HG02870 (cell line): Measurements from ENCODE around the gene LGR5.

Source experiments
- ATAC-seq: cut with Tn5 transposase; IDR thresholded peaks from one replicate; pipeline ENCODE4 v1.9.1; 2021; ENCODE audit warnings: mild to moderate bottlenecking, moderate library complexity; ENCODE audit not compliant: unreplicated experiment

The LGR5 gene

GRCh38 chr12:71439613-71440344, at the start of gene LGR5:
TSS of gene LGR5 (plus strand) at chr12:71439798. CDS start at chr12:71440081, 283 bp downstream.
- ATAC-seq = no peak

GRCh38 chr12:71392521-71393145, 47.0 kb upstream of the LGR5 start:
- ATAC-seq = peak; percentile 99

- ATAC-seq = no peak
These were observed 46.0 kb upstream of the LGR5 start for GRCh38 chr12:71393625-71394024.

- ATAC-seq = no peak
These were observed 42.1 kb upstream of the LGR5 start for GRCh38 chr12:71397433-71397954.

- no peak for ATAC-seq
These were observed 40.4 kb upstream of the LGR5 start for GRCh38 chr12:71399197-71399596.

- peak; percentile 95 for ATAC-seq
These were observed 39.1 kb upstream of the LGR5 start for GRCh38 chr12:71400481-71400880.

GRCh38 chr12:71405884-71406283, 33.7 kb upstream of the LGR5 start:
- ATAC-seq = no peak

- no peak for ATAC-seq
These were observed 31.9 kb upstream of the LGR5 start for GRCh38 chr12:71407732-71408131.

GRCh38 chr12:71410844-71411243, 28.8 kb upstream of the LGR5 start:
- ATAC-seq = no peak

- no peak for ATAC-seq
These were observed 28.0 kb upstream of the LGR5 start for GRCh38 chr12:71411635-71412034.

GRCh38 chr12:71415336-71416231, 24.0 kb upstream of the LGR5 start:
- peak; percentile 86 for ATAC-seq

GRCh38 chr12:71417181-71417580, 22.4 kb upstream of the LGR5 start:
- ATAC-seq = no peak

- no peak for ATAC-seq
These were observed 18.7 kb upstream of the LGR5 start for GRCh38 chr12:71420775-71421406.

GRCh38 chr12:71425568-71426299, 13.9 kb upstream of the LGR5 start:
- no peak for ATAC-seq

GRCh38 chr12:71426300-71427047, 13.1 kb upstream of the LGR5 start:
- ATAC-seq = no peak

GRCh38 chr12:71430756-71431155, 8.8 kb upstream of the LGR5 start:
- ATAC-seq = no peak

GRCh38 chr12:71431991-71432390, 7.6 kb upstream of the LGR5 start:
- no peak for ATAC-seq

GRCh38 chr12:71432936-71433335, 6.7 kb upstream of the LGR5 start:
- no peak for ATAC-seq

GRCh38 chr12:71436696-71437095, 2.9 kb upstream of the LGR5 start:
- no peak for ATAC-seq
